AG09319 (cell line): Measurements from ENCODE around the gene SEC24C.

Experiments used
- DNase-seq: peaks from one replicate; pipeline ENCODE4 v3.0.0-alpha.2; 2010; ENCODE audit warnings: low read depth; ENCODE audit errors: extremely low read depth
- TF ChIP-seq, protein P1 (sequence below): IDR thresholded peaks from 2 replicates; pipeline ENCODE4 v1.5.1; 2011; ENCODE audit warnings: low read depth, mild to moderate bottlenecking, inconsistent platforms, low read length, moderate library complexity

The SEC24C gene

DNA sequence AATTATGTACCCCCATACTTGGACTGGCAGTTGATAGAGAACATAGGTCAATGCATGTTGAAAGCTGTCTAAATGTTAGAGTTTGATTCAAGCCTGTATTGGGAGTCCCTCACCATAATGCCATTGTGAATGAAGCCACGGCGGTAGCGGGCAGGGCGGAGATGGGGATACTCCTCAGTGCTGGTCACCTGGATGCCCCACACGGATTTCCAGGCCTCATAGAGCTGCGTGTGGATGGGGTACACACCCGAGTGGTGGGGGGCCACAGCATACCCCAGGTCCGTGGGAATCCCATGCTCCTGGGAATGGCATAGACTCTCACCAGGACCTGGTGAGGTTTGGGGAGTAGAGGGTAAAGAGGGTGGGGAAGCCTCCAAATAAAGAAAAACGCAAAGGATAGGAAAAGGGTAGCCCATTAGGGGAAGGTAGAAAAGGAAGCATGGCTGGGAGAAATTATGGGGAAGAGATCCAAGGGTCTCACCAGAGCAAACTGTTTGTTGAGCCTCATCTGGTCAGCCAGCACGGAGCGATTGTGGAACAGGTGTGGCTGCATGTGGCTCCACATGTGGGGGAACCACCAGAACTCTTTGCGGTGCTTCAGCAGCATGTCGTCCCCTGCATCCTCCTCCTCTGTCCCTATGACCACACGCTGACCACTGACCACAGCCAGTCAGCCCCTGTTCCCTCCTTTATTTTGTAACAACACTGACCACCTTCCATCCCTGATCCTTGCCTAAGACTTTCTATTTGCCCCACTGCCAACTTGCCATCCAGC is 62.2 kb downstream of the SEC24C start:
- TF ChIP-seq, protein P1, sequence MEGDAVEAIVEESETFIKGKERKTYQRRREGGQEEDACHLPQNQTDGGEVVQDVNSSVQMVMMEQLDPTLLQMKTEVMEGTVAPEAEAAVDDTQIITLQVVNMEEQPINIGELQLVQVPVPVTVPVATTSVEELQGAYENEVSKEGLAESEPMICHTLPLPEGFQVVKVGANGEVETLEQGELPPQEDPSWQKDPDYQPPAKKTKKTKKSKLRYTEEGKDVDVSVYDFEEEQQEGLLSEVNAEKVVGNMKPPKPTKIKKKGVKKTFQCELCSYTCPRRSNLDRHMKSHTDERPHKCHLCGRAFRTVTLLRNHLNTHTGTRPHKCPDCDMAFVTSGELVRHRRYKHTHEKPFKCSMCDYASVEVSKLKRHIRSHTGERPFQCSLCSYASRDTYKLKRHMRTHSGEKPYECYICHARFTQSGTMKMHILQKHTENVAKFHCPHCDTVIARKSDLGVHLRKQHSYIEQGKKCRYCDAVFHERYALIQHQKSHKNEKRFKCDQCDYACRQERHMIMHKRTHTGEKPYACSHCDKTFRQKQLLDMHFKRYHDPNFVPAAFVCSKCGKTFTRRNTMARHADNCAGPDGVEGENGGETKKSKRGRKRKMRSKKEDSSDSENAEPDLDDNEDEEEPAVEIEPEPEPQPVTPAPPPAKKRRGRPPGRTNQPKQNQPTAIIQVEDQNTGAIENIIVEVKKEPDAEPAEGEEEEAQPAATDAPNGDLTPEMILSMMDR = no peak
- no peak for DNase-seq

DNA sequence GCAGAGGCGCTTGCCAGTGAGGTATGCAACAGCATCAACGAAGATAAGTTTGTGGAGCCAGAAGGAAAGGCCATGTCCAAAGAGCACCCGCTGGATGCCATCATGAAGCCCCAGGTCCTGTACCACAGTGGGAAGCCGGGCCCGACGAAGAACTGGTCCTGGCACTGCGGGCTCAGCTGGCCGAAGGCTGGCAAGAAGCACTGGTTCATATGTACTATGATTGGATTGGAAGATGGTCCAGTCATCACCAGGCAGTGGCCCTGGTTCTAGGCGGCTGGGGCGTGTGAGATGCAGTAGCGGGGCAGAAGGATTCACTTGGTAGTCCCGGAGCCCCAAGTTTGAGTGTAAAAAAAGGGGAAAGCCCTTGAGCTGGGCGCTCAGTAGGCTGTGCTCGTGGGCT is 63.3 kb downstream of the SEC24C start:
- DNase-seq = no peak
- TF ChIP-seq, protein P1 = no peak

DNA sequence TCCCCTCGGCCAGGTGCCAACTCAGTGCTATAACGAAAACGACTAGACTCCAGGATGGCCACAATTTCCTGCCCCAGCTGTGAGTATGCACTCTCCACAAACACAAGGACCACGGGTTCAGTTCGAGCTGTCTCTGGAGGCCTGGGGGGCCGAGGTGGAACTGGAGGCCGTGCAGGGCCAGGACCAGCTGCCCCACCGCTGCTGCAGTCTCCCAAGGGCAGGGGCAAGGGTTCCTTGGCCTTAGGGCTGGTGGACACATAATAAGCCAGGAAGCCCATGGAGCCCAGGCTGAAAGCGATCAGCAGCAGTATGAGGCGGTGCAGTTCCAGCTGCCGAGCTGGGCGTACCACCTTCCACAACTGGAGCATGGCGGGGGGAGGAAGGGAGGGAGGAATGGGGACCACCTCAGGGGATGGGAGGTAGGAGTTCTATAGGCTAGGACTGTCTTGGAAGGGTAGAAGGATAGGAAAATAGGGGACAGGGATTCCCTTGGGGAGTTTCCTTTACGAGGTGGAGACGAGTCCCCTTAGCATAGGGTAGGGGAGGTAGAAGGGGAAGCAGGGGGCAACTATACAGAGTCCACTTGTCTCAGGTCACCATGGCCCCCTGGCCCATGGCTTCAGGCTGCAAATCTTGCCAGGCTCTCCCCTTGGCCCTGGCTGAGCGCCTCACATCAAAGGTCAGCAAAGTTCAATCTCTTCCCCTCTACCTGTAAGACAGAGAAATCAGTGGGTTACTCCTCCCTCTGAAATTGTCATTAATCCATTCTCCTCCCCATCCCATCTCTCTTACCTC is 64.0 kb downstream of the SEC24C start:
- TF ChIP-seq, protein P1 = no peak
- no peak for DNase-seq

DNA sequence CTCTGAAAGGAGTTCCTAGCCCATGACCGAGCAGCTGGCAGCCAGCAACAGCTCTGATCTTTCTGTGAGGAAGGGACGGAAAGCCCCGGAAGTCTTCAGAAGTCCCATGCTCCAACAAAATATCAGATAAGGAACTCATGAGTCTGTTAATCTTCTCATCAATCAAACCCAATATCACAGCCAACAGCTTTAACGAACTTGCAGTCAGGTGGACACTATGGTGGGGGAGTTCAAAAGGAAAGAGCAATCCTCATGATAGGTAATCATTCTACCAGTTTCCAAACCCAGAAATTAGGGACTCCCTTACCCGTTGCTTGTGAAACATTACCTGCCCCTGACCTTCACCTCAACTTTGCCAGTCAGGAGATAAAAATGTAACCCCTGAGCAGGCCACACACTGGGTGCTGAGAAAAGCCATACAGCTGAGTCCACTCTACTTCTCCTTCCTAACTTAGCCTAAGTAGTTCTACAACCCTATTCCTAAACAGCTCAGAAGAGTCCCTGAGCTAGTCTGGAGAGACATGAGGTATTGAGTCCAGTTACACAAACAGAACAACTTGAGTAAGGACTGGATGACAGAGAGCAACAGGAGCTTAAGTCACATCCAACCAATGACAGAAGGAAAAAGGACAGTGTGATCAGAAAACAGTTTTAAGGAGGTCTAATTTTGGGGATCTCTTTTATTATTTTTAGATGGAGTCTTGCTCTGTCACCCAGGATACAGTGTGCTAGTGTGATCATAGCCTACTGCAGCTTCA is 65.1 kb downstream of the SEC24C start:
- TF ChIP-seq, protein P1 = no peak
- no peak for DNase-seq

DNA sequence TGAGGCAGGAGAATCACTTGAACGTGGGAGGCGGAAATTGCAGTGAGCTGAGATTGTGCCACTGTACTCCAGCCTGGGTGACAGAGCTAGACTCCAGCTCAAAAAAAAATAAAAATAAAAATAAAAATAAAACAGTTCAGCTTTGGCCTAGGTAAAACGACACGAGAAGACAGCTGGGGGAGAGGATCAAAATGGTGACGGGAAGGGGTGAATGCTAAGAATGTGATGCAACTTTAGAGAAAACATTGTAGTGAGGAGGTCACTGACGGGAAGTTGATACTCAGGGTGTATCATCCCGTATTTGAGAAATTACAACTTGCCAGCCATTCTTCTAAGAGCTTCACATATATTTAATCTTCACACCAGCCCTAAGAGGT is 66.2 kb downstream of the SEC24C start:
- DNase-seq = no peak
- TF ChIP-seq, protein P1 = no peak

DNA sequence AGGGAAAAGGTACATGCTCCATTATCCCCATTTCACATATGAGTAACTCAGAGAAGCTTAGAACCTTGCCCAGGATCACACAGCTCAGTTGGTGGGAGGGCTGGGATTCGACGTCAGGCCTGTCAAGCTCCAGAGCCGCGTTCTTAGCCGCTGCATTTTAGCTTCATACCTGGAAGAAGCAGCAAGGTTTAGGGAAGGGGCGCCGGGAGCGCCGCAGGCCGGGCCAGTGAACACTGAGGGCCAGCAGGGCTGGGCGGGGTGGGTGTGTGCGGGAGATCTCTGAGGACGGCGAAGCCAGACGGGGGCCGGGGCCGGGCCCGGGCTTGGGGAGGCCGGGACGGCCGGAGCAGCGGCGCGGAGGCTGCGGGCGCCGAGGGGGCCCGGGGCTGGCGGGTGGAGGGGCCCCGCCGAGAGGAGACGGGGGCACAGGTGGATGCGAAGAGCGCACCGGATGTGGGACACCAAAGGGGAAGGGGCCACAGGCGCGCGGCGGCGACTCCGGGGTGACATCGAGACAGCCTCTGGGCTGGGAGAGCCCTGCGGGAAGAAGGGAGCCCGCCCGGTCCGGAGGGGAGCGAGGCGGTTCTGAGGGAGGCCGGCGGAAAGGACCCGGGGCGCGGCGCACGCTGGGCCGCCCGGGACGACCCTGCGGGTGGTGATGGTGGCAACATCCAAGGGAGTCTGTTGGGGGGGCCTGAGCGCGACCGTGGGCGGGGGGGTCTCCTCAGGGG is 66.7 kb downstream of the SEC24C start:
- DNase-seq = no peak
- TF ChIP-seq, protein P1 = no peak
